Endodermal cell (in vitro differentiated cells): ENCODE measurements around the gene C2CD3. TPM values are rescaled to one million over a fixed set of nuclear protein-coding genes. Genes with fewer than 3 reads are reported as not detected.

ENCODE experiments used
- DNase-seq: peaks from one replicate; pipeline ENCODE4 v3.0.0-alpha.2; 2017
- H3K27ac ChIP-seq: 2 replicates; pipeline ENCODE4 v1.5.1; 2013; ENCODE audit warnings: mild to moderate bottlenecking, low read depth, low read length, moderate library complexity
- H3K27me3 ChIP-seq: 2 replicates; pipeline ENCODE4 v1.6.1; 2013; ENCODE audit warnings: mild to moderate bottlenecking, low read length, moderate library complexity; ENCODE audit not compliant: insufficient read depth, control insufficient read depth, poor library complexity, severe bottlenecking
- H3K36me3 ChIP-seq: 2 replicates; pipeline ENCODE4 v1.7.0; 2013; ENCODE audit warnings: mild to moderate bottlenecking, low read length, moderate library complexity; ENCODE audit not compliant: control insufficient read depth, insufficient read depth
- H3K4me1 ChIP-seq: one replicate; pipeline ENCODE4 v1.7.0; 2013; ENCODE audit warnings: low read length; ENCODE audit not compliant: control insufficient read depth, insufficient read depth
- H3K4me3 ChIP-seq: 2 replicates; pipeline ENCODE4 v1.5.1; 2013; ENCODE audit warnings: mild to moderate bottlenecking, low read length, moderate library complexity
- H3K9ac ChIP-seq: 2 replicates; pipeline ENCODE4 v1.6.1; 2013; ENCODE audit warnings: mild to moderate bottlenecking, low read length, moderate library complexity; ENCODE audit not compliant: poor library complexity, severe bottlenecking; ENCODE audit errors: extremely low read depth
- H3K9me3 ChIP-seq: 2 replicates; pipeline ENCODE4 v1.6.1; 2013; ENCODE audit warnings: mild to moderate bottlenecking, low read length, moderate library complexity; ENCODE audit not compliant: control insufficient read depth
- H3K27ac Mint-ChIP-seq: 2 replicates; pipeline ENCODE4 v1.8.0; 2020; ENCODE audit warnings: mixed read lengths
- H3K27me3 Mint-ChIP-seq: 2 replicates; pipeline ENCODE4 v1.8.0; 2021; ENCODE audit warnings: mild to moderate bottlenecking, mixed read lengths; ENCODE audit not compliant: insufficient read depth
- H3K36me3 Mint-ChIP-seq: 2 replicates; pipeline ENCODE4 v1.8.0; 2020; ENCODE audit warnings: low read depth, mixed read lengths
- H3K4me1 Mint-ChIP-seq: 2 replicates; pipeline ENCODE4 v1.8.0; 2020; ENCODE audit warnings: mixed read lengths
- H3K4me3 Mint-ChIP-seq: 2 replicates; pipeline ENCODE4 v1.8.0; 2020; ENCODE audit warnings: mild to moderate bottlenecking, moderate library complexity, mixed read lengths
- H3K9me3 Mint-ChIP-seq: 2 replicates; pipeline ENCODE4 v1.8.0; 2020; ENCODE audit warnings: mild to moderate bottlenecking, mixed read lengths
- WGBS, 2 experiments: methylation state at CpG; one replicate each; pipeline versions ENCODE4 v1.1.5 to v1.1.7; 2013; ENCODE audit warnings: missing lambda C conversion rate in 2 of 2, mixed read lengths in 1 of 2; ENCODE audit not compliant: insufficient coverage in 1 of 2, insufficient read length in 1 of 2; 5-methylcytosine and 5-hydroxymethylcytosine counted together
- total RNA-seq, 2 donors: library from RNA; stranded (reverse); fragmentation: NEBNext Ultra II Directional in 1 of 2; extraction: Animal tissue kit (Norgen Biotek cat#: 25700) in 1 of 2; gene quantifications; 2 replicates in 1 of 2; 3 replicates in 1 of 2; pipeline ENCODE4 v1.2.1, GENCODE V29; 2021
- TF ChIP-seq, protein P1 (sequence below): fragments of 200-600 bp; sonication (generic); conservative IDR thresholded peaks from 2 replicates; pipeline ENCODE4 v1.5.0; 2021; ENCODE audit warnings: antibody characterized with exemption, mild to moderate bottlenecking

Gene C2CD3
- total RNA-seq, 2 donors from 2014 or later, result 31.0 to 34.2 TPM

DNA sequence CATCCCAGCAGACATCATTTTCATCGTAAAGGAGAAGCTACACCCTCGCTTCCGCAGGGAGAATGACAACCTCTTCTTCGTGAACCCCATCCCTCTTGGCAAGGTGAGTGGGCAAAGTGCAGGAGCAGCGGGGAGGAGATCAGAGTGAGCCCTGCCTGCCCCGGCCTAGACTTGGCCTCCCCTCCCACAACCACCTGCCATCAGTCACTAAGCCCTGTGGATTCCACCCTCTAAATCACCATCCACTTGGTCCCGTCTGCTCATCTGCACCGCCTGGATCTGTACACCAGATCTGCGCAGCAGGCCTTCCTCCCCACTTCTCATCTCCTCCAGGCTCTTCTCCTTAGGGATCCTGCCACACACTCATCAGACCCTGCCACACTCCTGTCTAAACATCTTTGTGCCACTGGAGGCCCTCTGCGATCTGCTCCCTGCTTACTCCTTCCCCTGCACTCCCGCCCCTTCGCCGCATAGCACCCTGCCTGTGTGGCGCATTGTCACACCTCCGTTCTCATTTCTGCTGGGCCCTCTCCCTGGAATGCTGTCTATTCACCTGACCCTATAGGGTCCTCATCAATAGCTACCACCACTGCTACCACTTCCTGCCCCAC is 202.3 kb downstream of the C2CD3 start:
- peaks cover 6% of the 10 kb centered on the region for H3K4me1 Mint-ChIP-seq
- H3K9me3 ChIP-seq, result no peaks in the 10 kb centered on the region
- WGBS, 2 experiments, result 86 to 89% methylated on average over 12 to 15 of the region's 15 CpGs

GRCh38 chr11:73965764-73966121 is 205.1 kb downstream of the C2CD3 start:
- Histone ChIP-seq H3K36me3 (no peaks in the 10 kb centered on the region), H3K27ac (no peak overlapping the region), H3K27me3 (no peaks in the 10 kb centered on the region), H3K4me1 (no peaks in the 10 kb centered on the region), H3K9me3 (no peaks in the 10 kb centered on the region), H3K9ac (no peak overlapping the region), H3K4me3 (no peak overlapping the region)
- peak; percentile 39 for DNase-seq
- H3K4me3 Mint-ChIP-seq, result no peak overlapping the region
- no peak overlapping the region for H3K27ac Mint-ChIP-seq
- no peaks in the 10 kb centered on the region for H3K9me3 Mint-ChIP-seq
- TF ChIP-seq, protein P1, sequence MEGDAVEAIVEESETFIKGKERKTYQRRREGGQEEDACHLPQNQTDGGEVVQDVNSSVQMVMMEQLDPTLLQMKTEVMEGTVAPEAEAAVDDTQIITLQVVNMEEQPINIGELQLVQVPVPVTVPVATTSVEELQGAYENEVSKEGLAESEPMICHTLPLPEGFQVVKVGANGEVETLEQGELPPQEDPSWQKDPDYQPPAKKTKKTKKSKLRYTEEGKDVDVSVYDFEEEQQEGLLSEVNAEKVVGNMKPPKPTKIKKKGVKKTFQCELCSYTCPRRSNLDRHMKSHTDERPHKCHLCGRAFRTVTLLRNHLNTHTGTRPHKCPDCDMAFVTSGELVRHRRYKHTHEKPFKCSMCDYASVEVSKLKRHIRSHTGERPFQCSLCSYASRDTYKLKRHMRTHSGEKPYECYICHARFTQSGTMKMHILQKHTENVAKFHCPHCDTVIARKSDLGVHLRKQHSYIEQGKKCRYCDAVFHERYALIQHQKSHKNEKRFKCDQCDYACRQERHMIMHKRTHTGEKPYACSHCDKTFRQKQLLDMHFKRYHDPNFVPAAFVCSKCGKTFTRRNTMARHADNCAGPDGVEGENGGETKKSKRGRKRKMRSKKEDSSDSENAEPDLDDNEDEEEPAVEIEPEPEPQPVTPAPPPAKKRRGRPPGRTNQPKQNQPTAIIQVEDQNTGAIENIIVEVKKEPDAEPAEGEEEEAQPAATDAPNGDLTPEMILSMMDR, result no peak
- no peaks in the 10 kb centered on the region for H3K36me3 Mint-ChIP-seq
- peaks cover 11% of the 10 kb centered on the region for H3K27me3 Mint-ChIP-seq
- 67 to 84% methylated on average over 1 to 2 of the region's 2 CpGs for WGBS, 2 experiments
- H3K4me1 Mint-ChIP-seq, result peaks cover 6% of the 10 kb centered on the region

More for the DNA sequence above, 202.3 kb downstream of the C2CD3 start:
- H3K36me3 Mint-ChIP-seq, result no peaks in the 10 kb centered on the region
- no peak overlapping the region for H3K4me3 Mint-ChIP-seq
- no peak for DNase-seq
- H3K9ac ChIP-seq, result no peak overlapping the region
- H3K4me3 ChIP-seq, result no peak overlapping the region
- H3K27ac Mint-ChIP-seq, result peak overlapping the region; percentile 8
- no peaks in the 10 kb centered on the region for H3K4me1 ChIP-seq
- no peaks in the 10 kb centered on the region for H3K36me3 ChIP-seq
- H3K27ac ChIP-seq, result no peak overlapping the region
- H3K27me3 ChIP-seq, result no peaks in the 10 kb centered on the region
- no peaks in the 10 kb centered on the region for H3K9me3 Mint-ChIP-seq
- TF ChIP-seq, protein P1, result no peak
- peaks cover 8% of the 10 kb centered on the region for H3K27me3 Mint-ChIP-seq

DNA sequence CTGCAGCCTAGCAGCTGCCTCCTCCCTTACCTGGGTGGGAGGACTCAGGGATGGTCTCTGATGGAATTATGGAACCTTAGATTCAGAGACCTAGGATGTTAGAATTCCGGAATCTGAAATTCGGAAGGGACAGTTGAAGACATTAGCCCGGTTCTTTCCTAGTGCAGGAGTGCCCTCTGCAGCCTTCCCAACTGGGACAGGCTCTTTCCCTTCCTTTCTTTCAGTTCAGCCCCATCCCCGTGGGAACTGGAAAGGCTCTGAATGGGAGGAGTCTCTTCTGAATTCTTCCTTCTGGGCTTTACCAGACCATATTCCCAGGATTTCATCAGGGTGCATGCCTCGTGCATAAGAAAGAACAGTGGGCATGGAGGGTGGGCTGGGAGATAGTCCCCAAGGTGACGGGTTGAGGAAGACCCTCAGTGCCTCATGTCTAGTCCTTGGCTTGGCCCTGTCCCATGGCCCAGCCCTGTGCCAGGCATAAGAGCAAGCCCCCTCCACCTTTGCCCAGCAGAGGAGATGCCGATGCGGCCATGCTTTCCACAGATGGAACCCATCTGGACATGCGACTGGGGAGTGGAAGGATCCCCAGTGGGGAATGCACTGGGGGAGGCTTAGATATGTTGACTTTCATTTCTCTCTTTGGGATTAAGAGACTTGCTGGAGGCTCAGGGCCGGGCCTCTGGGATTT is 205.6 kb downstream of the C2CD3 start:
- 78 to 85% methylated on average over 6 to 10 of the region's 10 CpGs for WGBS, 2 experiments
- Histone ChIP-seq H3K36me3 (no peaks in the 10 kb centered on the region), H3K27me3 (no peaks in the 10 kb centered on the region), H3K9me3 (no peaks in the 10 kb centered on the region), H3K9ac (no peak overlapping the region), H3K4me3 (no peak overlapping the region), H3K27ac (no peak overlapping the region), H3K4me1 (no peaks in the 10 kb centered on the region)
- TF ChIP-seq, protein P1, result no peak
- Mint-ChIP-seq H3K4me1 (peaks cover 6% of the 10 kb centered on the region), H3K9me3 (no peaks in the 10 kb centered on the region), H3K27me3 (peaks cover 11% of the 10 kb centered on the region), H3K36me3 (no peaks in the 10 kb centered on the region), H3K4me3 (no peak overlapping the region), H3K27ac (no peak overlapping the region)
- DNase-seq, result no peak
